GM18951 (cell line): ENCODE results near the gene AGAP6.
"Not testable (repeated sequence)": the region's sequence is repeated elsewhere in the genome, so short reads cannot be mapped to it uniquely, and the experiment has no call there.

ENCODE experiments used
- POLR2A ChIP-seq: IDR thresholded peaks from 4 replicates; pipeline ENCODE4 v1.6.1; 2011; ENCODE audit warnings: mild to moderate bottlenecking; ENCODE audit not compliant: insufficient read length, insufficient read depth; ENCODE audit errors: extremely low read depth
- in situ Hi-C: fragments of 300-500 bp; cut with MboI; formaldehyde crosslinking; loops from one replicate; pipeline ENCODE4 v1.12.0; 2022; ENCODE audit warnings: low sequenced_read_pairs, mixed read lengths, inconsistent platforms; ENCODE audit not compliant: unreplicated experiment

Gene AGAP6

GRCh38 chr10:50021646-50022045, 33.4 kb downstream of the AGAP6 start:
- no peak for TF ChIP-seq POLR2A
- in situ Hi-C loops: no loop called here

- in situ Hi-C loops: loop anchor here (5.0 kb wide), 1 partner anchor 127 kb away; no protein-coding TSS in a partner anchor
Measured at GRCh38 chr10:50024716-50025383, 36.6 kb downstream of the AGAP6 start.

GRCh38 chr10:50025627-50026026, 37.4 kb downstream of the AGAP6 start:
- in situ Hi-C loops: loop anchor here (5.0 kb wide), 1 partner anchor 127 kb away; no protein-coding TSS in a partner anchor
- TF ChIP-seq POLR2A: no peak

GRCh38 chr10:50027195-50027594, 39.0 kb downstream of the AGAP6 start:
- in situ Hi-C loops: loop anchor here (5.0 kb wide), 1 partner anchor 125 kb away; no protein-coding TSS in a partner anchor
- TF ChIP-seq POLR2A: no peak

- in situ Hi-C loops: no loop called here
- no peak for TF ChIP-seq POLR2A
Measured at GRCh38 chr10:50033481-50033880, 45.3 kb downstream of the AGAP6 start.

GRCh38 chr10:50035337-50035736, 47.1 kb downstream of the AGAP6 start:
- in situ Hi-C loops: not testable (repeated sequence)

GRCh38 chr10:50044941-50045664, 56.9 kb downstream of the AGAP6 start:
- in situ Hi-C loops: no loop called here

GRCh38 chr10:50046457-50046856, 58.3 kb downstream of the AGAP6 start:
- in situ Hi-C loops: not testable (repeated sequence)

More at GRCh38 chr10:50044941-50045664, 56.9 kb downstream of the AGAP6 start:
- no peak for TF ChIP-seq POLR2A

GRCh38 chr10:50047594-50047993, 59.4 kb downstream of the AGAP6 start:
- in situ Hi-C loops: not testable (repeated sequence)

- in situ Hi-C loops: not testable (repeated sequence)
Measured at GRCh38 chr10:50051995-50052660, 63.9 kb downstream of the AGAP6 start.

- in situ Hi-C loops: not testable (repeated sequence)
Measured at GRCh38 chr10:50052778-50053376, 64.7 kb downstream of the AGAP6 start.

GRCh38 chr10:50055494-50056292, 67.5 kb downstream of the AGAP6 start:
- in situ Hi-C loops: not testable (repeated sequence)

GRCh38 chr10:50056654-50057053, 68.4 kb downstream of the AGAP6 start:
- in situ Hi-C loops: not testable (repeated sequence)

GRCh38 chr10:50058727-50059126, 70.5 kb downstream of the AGAP6 start:
- in situ Hi-C loops: not testable (repeated sequence)

- in situ Hi-C loops: not testable (repeated sequence)
Measured at GRCh38 chr10:50059946-50060345, 71.7 kb downstream of the AGAP6 start.
